Gastrocnemius medialis (tissue), 4 donors: ENCODE measurements around the gene SNW1.
"Not testable (repeated sequence)": the region's sequence is repeated elsewhere in the genome, so short reads cannot be mapped to it uniquely, and the experiment has no call there.

Source experiments
- POLR2A ChIP-seq, 2 donors: fragments of 450-650 bp; IDR thresholded peaks; one replicate each; pipeline ENCODE4 v1.6.1; 2017; ENCODE audit warnings: antibody characterized with exemption in 2 of 2, mild to moderate bottlenecking in 2 of 2, moderate library complexity in 2 of 2
- TF ChIP-seq, protein P1 (sequence below), 5 experiments: fragments of 450-650 bp in 3 of 5; fragments of 200-600 bp in 2 of 5; sonication (generic) in 2 of 5; IDR thresholded peaks in 4 of 5; conservative IDR thresholded peaks in 1 of 5; 1 replicate in 4 of 5; 2 replicates in 1 of 5; pipeline ENCODE4 v1.5.1; 2016 to 2019; ENCODE audit warnings: antibody characterized with exemption in 5 of 5, mild to moderate bottlenecking in 3 of 5, moderate library complexity in 3 of 5

DNA sequence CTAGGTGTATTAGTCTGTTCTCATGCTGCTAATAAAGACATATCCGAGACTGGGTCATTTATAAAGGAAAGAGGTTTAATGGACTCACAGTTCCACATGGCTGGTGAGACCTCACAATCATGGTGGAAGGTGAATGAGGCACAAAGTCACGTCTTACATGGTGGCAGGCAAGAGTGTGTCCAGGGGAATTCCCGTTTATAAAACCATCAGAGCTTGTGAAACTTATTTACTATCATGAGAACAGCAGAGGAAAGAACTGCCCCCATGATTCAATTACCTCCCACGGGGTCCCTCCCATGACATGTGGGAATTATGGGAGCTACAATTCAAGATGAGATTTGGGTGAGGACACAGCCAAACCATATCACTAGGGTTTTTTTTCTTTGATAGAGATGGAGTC, 13.0 kb upstream of the SNW1 start:
- TF ChIP-seq, protein P1, sequence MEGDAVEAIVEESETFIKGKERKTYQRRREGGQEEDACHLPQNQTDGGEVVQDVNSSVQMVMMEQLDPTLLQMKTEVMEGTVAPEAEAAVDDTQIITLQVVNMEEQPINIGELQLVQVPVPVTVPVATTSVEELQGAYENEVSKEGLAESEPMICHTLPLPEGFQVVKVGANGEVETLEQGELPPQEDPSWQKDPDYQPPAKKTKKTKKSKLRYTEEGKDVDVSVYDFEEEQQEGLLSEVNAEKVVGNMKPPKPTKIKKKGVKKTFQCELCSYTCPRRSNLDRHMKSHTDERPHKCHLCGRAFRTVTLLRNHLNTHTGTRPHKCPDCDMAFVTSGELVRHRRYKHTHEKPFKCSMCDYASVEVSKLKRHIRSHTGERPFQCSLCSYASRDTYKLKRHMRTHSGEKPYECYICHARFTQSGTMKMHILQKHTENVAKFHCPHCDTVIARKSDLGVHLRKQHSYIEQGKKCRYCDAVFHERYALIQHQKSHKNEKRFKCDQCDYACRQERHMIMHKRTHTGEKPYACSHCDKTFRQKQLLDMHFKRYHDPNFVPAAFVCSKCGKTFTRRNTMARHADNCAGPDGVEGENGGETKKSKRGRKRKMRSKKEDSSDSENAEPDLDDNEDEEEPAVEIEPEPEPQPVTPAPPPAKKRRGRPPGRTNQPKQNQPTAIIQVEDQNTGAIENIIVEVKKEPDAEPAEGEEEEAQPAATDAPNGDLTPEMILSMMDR (IDR thresholded peaks at IDR 0.05 in 4 of 5, conservative IDR thresholded peaks at IDR 0.05 in 1 of 5), result not testable (repeated sequence)
- not testable (repeated sequence) for TF ChIP-seq POLR2A (IDR thresholded peaks at IDR 0.05)
